K562 (cell line): Measurements from ENCODE around the gene WDR45B. TPM values are rescaled to one million over a fixed set of nuclear protein-coding genes. Genes with fewer than 3 reads are reported as not detected.

Experiments used
- BRF1 ChIP-seq: IDR thresholded peaks from 3 replicates; pipeline ENCODE4 v1.6.1; 2011; ENCODE audit warnings: borderline replicate concordance, mild to moderate bottlenecking; ENCODE audit not compliant: insufficient read length; ENCODE audit errors: extremely low read depth
- HDAC1 ChIP-seq, 2 experiments: fragments of 450-650 bp; IDR thresholded peaks; 2 replicates each; pipeline ENCODE4 v1.6.1; 2016 to 2017; ENCODE audit warnings: inconsistent platforms in 1 of 2, mild to moderate bottlenecking in 1 of 2, moderate library complexity in 1 of 2
- HNRNPH1 ChIP-seq: fragments of 200-400 bp; formaldehyde crosslinking; optimal IDR thresholded peaks from 2 replicates; pipeline ENCODE3; 2017; ENCODE audit warnings: low read depth, mild to moderate bottlenecking, low read length, moderate library complexity
- MLX ChIP-seq, 2 experiments: fragments of 450-650 bp in 1 of 2; sonication (generic) in 1 of 2; formaldehyde crosslinking; conservative IDR thresholded peaks; 2 replicates each; pipeline versions ENCODE4 v1.4.0 to v1.8.1; 2020 to 2022; ENCODE audit warnings: mild to moderate bottlenecking in 1 of 2, missing genetic modification reagents in 1 of 2
- NFIX ChIP-seq: fragments of 250-450 bp; sonication (Bioruptor Pico); IDR thresholded peaks from 2 replicates; pipeline ENCODE4 v1.4.0; 2020; ENCODE audit warnings: low read depth, mild to moderate bottlenecking, moderate library complexity
- ZNF282 ChIP-seq: sonication (generic); formaldehyde crosslinking; IDR thresholded peaks from 2 replicates; pipeline ENCODE4 v1.8.1; 2023; ENCODE audit warnings: missing genetic modification reagents
- ZNF407 ChIP-seq: fragments of 450-650 bp; IDR thresholded peaks from 2 replicates; pipeline ENCODE4 v1.6.1; 2016; ENCODE audit warnings: low read depth
- polyA plus RNA-seq, 8 experiments: library from polyadenylated mRNA; depleted of rRNA in 4 of 8; stranded (reverse) in 5 of 8; unstranded in 3 of 8; fragments of >200 nt; fragmentation: Nextera tagmentation in 2 of 8; fragmentation: Illumina TruSeq in 1 of 8; extraction: Ambion mirVana in 2 of 8; extraction: Trizol in 1 of 8; gene quantifications; 2 replicates each; pipeline versions ENCODE4 v1.2.1 to v1.2.3, GENCODE V29; 2011 to 2014; ENCODE audit warnings: inconsistent platforms in 1 of 8, missing spikeins in 1 of 8
- total RNA-seq, 7 experiments: library from RNA; depleted of rRNA in 6 of 7; stranded (reverse); fragments of >200 nt in 6 of 7; fragmentation: Illumina TruSeq in 2 of 7; extraction: Trizol in 2 of 7; gene quantifications; 2 replicates each; pipeline versions ENCODE4 v1.2.1 to v1.2.3, GENCODE V29; 2011 to 2021; ENCODE audit warnings: low replicate concordance in 1 of 7

Gene WDR45B
- total and polyA plus RNA-seq, 9 of the 15 experiments (the other 6 are each of a cell fraction or from before 2014, with no cell fraction given): 0.72 to 74.4 (median 35.9) TPM

DNA sequence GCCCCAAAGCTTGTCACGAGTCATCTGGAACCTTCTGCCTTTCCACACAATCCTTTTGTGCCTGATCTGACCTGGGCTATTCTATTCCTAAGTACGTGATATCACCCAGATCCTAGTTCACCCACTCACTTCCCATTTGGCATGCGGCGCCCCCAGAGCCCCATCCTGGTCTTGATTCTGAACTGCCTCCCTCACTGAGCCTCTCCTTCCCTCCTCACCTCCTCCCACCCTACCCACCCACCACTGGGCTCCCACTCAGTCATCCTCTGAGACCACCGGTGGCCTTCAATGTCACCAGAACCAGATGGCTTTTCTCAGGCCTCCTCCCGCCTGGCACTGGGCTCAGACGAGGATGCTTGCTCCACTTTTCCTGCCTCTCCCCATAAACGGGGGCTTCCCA is 18.5 kb downstream of the WDR45B start (continued):
- TF ChIP-seq ZNF407 (no peak), BRF1 (no peak), HNRNPH1 (no peak), ZNF282 (CRISPR knock-in tag) (no peak), HDAC1 (IDR thresholded peaks at IDR 0.05) (no peak), MLX (CRISPR knock-in tag; conservative IDR thresholded peaks at IDR 0.05) (no peak), NFIX (CRISPR knock-in tag) (no peak)
